Measurements from ENCODE around the gene FAM171A1. TPM values are rescaled to one million over a fixed set of nuclear protein-coding genes. Genes with fewer than 3 reads are reported as not detected.
"Not testable (repeated sequence)": the region's sequence is repeated elsewhere in the genome, so short reads cannot be mapped to it uniquely, and the experiment has no call there.

The FAM171A1 gene
- total RNA-seq, 2 donors from 2014 or later: 12.1 to 16.3 TPM

DNA sequence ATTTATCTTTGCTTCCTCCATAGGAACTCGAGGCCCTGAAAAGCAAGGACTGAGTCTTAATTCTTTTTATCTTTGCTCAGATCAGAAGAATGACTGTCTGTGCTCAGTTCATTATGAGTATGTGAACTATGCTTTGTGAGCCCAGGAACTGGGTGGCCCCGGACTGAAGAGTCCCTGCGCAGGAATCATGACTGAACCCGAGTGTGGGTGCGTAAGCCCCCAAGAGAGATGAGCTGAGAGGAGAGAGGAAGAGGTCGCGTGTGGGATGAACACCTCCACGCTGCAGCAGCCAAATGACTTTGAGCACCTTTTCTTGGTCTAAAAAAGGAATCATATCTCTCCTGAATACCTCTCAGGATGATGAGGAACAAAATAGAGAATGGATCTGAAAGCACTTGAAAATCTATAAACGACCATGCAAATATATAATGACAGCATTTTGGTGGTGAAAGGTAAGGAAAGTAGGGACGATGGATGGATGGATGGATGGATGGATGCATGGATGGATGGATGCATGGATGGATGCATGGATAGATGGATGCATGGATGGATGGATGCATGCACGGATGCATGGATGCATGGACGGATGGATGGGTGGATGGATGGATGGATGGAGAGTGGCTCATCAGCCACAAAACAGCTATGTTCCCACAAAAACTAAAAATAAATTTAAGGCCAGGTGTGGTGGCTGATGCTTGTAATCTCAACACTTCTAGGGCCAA, 19.8 kb downstream of the FAM171A1 start:
- DNase-seq (ENCODE audit: low spot score): no peak
- intact Hi-C loops (cut with DNase I): no loop called here

DNA sequence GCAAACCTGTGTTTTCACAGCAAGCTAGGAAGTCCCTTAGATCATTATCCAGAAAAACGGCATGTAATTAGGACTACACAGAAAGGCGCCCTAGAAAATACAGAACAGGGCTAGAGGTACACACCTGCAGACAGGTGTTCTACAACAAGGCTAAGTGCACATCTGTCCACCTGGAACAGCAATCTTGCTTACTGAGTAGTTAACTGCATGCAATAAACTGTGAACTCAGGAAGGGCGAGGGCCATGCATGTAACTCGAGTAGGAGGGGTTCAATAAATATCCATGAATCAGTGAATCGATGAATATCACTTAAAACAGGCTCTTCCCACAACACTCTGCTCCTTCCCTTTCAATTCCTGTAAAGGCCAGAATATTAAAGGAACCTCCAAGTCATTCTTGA, 22.0 kb downstream of the FAM171A1 start:
- DNase-seq (ENCODE audit: low spot score): no peak

DNA sequence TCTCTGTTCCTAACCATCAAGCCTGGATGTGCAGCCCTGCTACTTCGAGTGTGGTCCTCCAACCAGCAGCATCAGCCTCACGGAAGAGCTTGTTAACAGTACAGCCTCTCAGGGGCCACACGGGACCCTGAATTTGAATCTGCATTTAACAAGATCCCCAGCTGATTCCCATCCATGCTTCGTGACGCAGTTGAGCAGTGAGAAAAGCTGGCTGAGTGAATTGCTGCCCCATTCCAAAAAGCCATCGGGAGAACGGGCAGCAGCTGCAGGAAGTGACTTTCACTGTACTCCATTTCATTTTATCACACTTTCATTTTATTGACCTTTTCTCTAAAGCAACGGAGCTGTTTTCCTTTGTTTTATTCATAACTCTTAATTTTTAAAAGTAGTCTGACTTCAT, 22.5 kb downstream of the FAM171A1 start:
- DNase-seq (ENCODE audit: low spot score): no peak
- intact Hi-C loops (cut with DNase I): no loop called here

More for the DNA sequence above, 22.0 kb downstream of the FAM171A1 start:
- intact Hi-C loops (cut with DNase I): no loop called here

DNA sequence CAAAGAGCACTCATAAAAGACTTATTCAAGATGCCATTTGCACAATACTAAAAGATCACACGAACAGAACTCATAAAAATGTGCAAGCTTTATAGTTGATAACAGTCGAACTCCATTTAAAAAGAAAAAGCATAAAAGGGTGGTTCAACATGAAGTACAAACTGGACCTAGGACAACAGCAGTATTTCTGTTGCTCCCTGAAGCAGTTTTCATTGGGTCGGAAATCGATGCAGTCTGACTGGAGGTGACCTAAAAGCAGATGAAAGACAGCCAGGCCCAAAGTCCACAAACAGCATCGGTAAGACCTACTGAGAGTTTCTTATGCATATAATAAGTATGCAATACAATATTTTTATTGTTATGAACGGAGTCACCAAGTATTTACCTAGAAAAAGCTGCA, 23.9 kb downstream of the FAM171A1 start:
- intact Hi-C loops (cut with DNase I): no loop called here
- DNase-seq (ENCODE audit: low spot score): no peak

DNA sequence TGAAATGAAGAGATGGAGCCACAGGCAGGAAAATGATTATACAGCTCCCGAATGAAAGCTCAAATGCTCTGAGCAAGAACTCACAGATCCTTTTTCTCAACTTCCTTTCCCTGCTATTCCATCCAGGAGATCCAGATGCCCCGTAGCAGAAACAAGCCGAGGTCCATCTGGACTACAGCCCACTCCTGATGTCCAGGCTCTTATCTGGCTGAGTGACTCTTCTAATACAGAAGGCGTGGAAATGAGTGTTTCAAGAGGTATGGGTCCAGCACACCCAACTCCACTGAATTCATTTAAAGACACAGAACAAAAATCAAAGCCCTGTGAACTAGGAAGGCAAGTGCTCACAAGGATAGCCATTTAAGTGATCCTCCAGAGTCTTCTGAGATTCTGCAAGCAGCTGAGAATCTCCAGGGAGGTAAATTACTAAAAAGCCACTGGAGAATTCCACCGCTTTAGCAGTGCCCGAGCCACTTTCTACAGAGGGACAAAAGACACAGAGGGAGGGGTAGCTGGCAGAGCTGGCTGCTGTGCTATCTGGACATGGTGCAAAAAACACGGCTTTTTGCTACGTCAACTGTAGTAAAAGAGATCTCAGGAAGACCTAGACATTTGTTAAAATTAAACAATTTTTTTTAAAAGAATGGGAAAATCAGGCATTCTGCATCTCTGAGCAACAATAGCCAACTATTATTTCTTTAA, 24.5 kb downstream of the FAM171A1 start:
- no peak for DNase-seq (ENCODE audit: low spot score)
- intact Hi-C loops (cut with DNase I): no loop called here

DNA sequence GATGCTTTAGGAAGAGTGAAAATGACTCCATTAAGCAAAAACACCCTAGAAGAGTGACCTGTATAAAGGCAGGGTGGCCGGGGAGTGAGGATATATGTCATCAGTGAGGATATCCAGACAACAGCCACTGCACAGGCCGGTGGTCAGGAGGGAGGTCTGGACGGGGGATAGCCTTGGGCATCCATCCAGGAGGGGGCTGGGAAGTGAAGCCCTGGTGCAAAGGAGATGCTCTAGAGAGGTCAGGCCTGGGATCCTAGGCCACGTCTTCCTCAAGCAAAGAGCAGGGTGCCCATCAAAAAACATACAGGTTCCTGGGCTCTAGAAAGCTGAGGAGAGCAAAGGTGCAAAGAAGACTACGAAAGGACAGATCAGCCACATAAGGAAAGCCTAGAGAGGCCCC, 25.6 kb downstream of the FAM171A1 start:
- intact Hi-C loops (cut with DNase I): no loop called here
- DNase-seq (ENCODE audit: low spot score): no peak

DNA sequence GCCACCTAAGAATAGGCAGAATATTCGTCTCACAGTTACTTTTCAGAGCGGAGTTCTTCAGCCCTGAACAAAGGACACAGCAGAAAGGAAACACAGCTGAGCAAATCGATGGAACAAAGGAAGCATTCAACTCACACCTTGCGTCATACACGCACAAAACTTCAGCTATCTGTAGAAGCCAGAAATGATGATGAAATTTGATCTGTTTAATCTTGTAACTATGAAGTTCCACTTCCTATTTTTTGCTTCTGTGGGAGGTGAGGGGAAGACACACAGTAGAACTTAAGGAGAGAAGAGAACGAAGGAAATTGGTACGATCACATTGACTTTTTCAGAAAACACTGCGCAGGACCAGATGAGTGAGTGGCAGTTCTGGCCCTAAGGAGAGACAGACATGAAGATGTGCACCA, 26.2 kb downstream of the FAM171A1 start:
- DNase-seq (ENCODE audit: low spot score): no peak
- intact Hi-C loops (cut with DNase I): no loop called here

DNA sequence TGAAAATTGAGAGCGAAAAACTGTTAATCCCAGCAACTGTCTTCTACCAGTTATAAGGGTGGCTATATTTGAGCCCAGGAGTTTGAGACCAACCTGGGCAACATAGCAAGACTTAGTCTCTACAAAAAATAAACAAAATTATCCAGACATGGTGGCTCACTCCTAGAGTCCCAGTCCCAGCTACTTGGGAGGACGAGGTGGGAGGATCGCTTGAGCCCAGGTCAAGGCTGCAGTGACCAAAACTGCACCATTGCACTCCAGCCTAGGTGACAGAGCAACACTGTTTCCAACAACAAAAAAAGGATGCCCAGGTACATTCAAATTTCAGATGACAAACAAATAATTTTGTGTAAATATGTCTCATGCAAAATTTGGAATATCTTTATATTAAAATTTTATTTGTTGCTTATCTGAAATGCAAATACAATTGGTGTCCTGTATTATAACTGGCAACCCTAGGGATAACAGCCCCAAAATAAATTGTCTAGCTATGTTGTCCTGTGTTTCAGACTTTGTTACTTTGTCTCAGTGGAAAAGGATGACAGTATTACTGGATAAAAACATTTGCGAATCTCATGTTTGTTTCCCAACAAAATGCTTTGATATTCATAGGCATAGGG, 26.7 kb downstream of the FAM171A1 start:
- intact Hi-C loops (cut with DNase I): no loop called here
- DNase-seq (ENCODE audit: low spot score): no peak

DNA sequence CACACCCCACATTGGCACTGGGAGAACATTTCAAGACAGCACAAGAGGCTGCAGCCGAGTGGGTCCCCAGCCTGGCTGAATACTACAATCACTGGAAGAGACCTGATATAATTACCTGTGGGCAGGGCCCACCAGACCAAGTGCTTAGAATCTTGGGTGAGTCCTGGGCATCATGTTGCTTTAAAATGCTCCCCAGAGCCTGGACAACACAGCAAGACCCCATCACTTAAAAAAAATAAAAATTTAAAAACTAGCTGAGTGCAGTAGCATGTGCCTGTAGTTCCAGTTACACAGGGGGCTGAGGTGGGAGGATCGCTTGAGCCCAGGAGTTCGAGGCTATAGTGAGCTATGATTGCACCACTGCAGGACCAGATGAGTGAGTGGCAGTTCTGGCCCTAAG, 28.1 kb downstream of the FAM171A1 start:
- DNase-seq (ENCODE audit: low spot score): no peak
- intact Hi-C loops (cut with DNase I): no loop called here

DNA sequence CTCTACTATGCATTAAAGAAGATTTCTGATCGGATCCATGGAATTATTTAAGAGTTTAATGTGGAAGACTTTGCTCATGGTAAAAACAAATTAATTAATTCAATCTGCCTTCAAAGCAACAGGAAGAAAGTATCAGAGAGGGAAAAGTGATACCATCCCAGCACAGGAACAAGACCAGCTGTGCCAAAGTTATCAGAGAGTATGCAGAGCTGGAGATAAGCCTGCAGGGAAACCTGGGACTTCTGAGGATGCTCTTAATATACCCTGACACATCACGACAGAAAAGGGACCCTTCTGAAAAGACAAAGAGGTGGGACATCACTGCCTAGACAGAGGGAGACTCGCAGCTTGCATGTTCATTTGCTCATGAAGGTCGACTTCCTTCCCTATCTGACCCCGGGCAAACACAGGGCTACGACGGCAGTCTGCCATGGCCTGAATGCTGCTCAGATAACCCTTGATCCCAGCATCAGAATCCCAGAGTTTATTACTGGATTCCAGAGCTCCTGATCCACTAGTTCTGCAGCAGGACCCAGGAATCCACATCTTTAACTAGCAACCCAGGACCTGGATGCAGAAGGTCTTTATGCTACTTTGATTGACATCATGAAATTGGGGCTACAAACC, 29.5 kb downstream of the FAM171A1 start:
- no peak for DNase-seq (ENCODE audit: low spot score)
- intact Hi-C loops (cut with DNase I): no loop called here

DNA sequence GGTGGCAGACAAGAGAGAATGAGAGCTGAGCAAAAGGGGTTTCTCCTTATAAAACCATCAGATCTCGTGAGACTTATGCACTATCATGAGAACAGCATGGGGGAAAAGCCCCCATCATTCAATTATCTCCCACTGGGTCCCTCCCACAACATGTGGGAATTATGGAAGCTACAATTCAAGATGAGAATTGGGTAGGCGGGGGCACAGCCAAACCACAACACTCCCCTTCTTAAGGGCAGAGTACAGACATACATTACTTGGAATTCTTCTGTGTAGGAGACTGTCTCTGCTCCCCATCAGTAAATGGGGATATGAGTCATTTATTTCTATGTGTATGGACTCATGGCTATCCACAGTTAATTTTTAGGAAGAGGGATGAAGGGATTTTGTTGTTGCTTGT, 31.2 kb downstream of the FAM171A1 start:
- DNase-seq (ENCODE audit: low spot score): no peak
- intact Hi-C loops (cut with DNase I): no loop called here

DNA sequence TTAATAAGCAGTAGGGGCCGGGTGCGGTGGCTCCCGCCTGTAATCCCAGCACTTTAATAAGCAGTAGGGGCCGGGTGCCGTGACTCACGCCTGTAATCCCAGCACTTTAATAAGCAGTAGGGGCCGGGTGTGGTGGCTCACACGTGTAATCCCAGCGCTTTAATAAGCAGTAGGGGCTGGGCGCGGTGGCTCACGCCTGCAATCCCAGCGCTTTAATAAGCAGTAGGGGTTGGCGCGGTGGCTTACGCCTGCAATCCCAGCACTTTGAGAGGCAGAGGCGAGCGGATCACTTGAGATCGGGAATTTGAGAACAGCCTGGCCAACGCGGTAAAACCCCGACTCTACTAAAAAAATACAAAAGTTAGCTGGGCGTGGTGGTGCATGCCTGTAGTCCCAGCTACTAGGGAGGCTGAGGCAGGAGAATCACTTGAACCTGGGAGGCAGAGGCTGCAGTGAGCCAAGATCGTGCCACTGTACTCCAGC, 33.6 kb downstream of the FAM171A1 start:
- DNase-seq (ENCODE audit: low spot score); intact Hi-C loops (cut with DNase I): not testable (repeated sequence)

DNA sequence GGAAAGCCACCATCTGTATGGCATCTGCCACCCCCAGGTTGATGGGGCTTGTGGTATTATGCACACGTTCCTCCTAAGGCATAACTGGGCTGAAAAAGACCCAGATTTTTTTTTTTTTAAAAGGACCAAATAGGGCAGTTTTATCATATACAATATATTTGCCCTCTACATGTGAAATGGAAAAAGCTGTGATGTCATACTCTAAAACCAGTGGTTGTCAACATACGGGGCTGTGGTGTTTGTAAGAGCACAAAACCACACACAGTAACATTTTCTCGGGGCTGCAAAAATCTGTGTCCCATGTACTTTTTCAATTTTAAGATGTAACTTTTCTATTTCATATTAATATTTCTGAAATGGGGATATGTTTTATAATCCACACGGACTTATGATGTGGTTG, 34.9 kb downstream of the FAM171A1 start:
- intact Hi-C loops (cut with DNase I): no loop called here
- DNase-seq (ENCODE audit: low spot score): no peak

DNA sequence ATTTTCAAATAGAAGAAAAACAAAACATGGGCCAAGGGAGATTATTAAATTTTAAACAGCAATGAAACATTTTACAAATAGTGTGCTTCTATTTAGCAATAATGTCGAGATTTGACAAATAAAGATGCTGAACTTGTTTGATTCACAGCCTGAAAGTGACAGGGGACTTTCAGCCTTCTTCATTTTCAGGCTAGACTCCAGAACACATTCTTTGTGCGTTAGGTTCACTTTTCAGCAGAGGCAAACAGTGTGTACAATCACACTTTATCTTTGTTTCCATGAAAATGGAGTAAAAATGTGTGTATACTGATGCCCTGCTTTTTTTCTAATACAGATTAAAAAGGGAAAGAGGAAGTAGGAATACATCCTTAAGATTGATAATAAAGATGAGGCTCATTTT, 35.6 kb downstream of the FAM171A1 start:
- no peak for DNase-seq (ENCODE audit: low spot score)
- intact Hi-C loops (cut with DNase I): no loop called here

DNA sequence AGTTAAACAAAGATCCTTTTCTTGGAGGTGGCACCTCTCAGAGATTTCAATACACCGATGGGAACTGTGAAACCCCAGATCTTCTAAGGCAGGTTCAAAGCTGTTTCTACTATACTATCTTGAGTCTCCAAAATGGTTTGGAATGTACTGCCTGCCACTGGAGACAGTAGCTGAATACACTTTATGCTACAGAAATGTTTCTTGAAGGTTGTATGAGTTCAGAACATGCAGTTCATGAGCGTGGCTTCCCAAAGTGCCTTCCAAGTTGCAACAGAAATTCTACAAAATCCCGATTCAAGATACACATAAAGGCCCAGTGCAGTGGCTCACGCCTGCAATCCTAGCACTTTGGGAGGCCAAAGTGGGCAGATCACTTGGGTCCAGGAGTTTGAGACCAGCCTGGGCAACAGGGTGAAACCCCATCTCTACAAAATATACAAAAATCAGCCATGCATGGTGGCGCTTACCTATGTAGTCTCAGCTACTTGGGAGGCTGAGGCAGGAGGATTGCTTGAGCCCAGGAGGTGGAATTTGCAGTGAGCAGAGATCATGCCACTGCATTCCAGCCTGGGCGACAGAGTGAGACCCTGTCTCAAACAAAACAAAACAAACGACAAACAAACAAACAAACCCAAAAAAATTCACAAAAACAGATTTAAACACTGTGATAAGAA, 36.3 kb downstream of the FAM171A1 start:
- DNase-seq (ENCODE audit: low spot score): no peak
- intact Hi-C loops (cut with DNase I): no loop called here

DNA sequence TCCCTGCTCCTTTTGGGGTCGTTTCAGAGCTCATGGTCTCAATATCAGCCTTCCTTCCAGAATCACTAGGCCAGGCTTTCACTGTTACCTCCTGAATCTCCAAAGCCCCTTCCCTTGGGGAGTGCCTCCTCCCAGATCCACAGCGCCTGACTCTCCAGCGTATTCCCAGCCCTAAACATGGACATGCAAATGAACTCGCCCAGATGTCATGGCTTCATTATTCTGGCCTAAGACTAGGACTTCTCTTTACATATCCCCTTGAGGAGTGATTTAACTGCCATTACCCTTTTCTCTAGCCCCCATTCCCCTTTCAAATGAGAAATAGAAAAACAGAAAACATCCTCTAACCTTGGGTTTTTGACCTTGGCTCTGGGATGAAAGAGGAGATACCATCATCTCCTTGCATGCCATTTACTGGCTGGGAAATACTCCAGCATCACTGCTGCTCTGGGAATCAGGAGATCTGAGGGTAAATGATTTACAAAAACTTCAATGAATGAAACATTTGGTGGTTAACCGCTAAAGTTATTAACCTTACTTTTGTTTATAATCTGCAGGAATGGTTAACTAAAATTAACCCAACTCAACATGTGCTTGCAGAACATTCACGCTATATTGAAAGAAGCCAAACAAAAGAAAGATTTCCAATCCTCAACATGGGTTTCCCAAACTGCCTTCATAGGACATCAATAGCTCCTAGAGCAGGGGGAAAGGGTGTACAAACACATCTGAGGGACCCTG, 37.0 kb downstream of the FAM171A1 start:
- no peak for DNase-seq (ENCODE audit: low spot score)

DNA sequence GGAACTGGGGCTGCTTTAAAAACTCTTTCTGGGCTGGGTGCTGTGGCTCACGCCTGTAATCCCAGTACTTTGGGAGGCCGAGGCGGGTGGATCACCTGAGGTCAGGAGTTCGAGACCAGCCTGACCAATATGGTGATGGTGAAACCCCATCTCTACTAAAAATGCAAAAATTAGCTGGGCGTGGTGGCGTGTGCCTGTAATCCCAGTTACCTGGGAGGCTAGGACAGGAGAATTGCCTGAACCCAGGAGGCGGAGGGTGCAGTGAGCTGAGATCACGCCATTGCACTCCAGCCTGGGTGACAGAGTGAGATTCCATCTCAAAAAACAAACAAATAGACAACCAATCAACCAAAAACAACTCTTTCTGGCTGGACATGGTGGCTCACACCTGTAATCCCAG, 37.9 kb downstream of the FAM171A1 start:
- DNase-seq (ENCODE audit: low spot score); intact Hi-C loops (cut with DNase I): not testable (repeated sequence)

More for the DNA sequence above, 37.0 kb downstream of the FAM171A1 start:
- intact Hi-C loops (cut with DNase I): no loop called here

DNA sequence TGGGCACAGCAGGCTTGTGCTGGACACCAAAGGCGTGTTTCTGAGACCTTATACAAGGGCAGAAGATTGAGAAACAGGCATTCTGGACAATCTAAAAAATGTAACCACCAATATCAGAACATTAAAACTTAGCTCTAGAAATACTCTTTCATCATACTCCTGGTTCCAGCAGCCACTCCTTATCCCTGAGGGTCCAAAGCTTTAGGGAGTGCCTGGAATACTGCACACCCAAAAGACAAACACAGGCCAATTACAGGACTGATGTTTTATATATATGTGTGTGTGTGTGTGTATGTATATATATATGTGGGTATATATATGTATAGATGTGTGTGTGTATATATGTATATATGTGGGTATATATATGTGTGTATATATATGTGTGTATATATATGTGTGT, 39.6 kb downstream of the FAM171A1 start:
- no peak for DNase-seq (ENCODE audit: low spot score)
- intact Hi-C loops (cut with DNase I): no loop called here

DNA sequence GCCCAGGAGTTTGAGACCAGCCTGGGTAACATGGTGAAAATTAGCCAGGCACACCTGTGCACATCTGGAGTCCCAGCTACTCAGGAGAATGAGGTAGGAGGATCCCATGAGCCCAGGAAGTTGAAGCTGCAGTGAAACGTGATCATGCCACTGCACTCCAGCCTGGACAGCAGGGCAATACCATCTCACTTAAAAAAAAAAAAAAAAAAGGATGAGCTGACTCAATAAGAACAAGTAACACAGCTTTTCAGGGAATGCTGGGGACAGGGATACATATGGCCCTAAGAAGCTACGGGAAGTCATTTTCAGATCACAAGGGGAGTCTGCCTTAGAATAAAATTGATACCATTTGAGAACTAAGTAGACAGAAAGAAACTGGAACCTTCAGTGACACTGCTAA, 41.7 kb downstream of the FAM171A1 start:
- no peak for DNase-seq (ENCODE audit: low spot score)
- intact Hi-C loops (cut with DNase I): no loop called here

Data from posterior vena cava (tissue), 2 donors.